DND-41 (cell line): ENCODE results near the gene PACS2.

ENCODE experiments used
- CTCF ChIP-seq: IDR thresholded peaks from 2 replicates; pipeline ENCODE4 v1.5.1; 2012; ENCODE audit warnings: borderline replicate concordance, low read length, moderate library complexity, mild to moderate bottlenecking; ENCODE audit not compliant: poor library complexity, severe bottlenecking; ENCODE audit errors: extremely low read depth
- EZH2 ChIP-seq: IDR thresholded peaks from 3 replicates; pipeline ENCODE4 v1.6.1; 2012; ENCODE audit warnings: borderline replicate concordance, low read depth, mild to moderate bottlenecking, moderate library complexity, low read length, inconsistent platforms; ENCODE audit not compliant: severe bottlenecking

GRCh38 chr14:105358140-105358846 lies 43.7 kb downstream of the PACS2 start:
- no peak for TF ChIP-seq CTCF
- no peak for TF ChIP-seq EZH2
